Hematopoietic multipotent progenitor cell treated with erythropoietin and hydrocortisone succinate and interleukin-3 and kit ligand, for 17 days (in vitro differentiated cells): ENCODE data around the gene SHOC2.

Experiments used
- DNase-seq: peaks from one replicate; pipeline ENCODE4 v3.0.0-alpha.2; 2015; ENCODE audit warnings: low spot score

The SHOC2 gene

GRCh38 chr10:110919349-110919931, at the start of gene SHOC2:
Gene SHOC2 (plus strand): TSS chr10:110919604. CDS start chr10:110964359, 44,755 bp downstream.
- DNase-seq = no peak

DNA sequence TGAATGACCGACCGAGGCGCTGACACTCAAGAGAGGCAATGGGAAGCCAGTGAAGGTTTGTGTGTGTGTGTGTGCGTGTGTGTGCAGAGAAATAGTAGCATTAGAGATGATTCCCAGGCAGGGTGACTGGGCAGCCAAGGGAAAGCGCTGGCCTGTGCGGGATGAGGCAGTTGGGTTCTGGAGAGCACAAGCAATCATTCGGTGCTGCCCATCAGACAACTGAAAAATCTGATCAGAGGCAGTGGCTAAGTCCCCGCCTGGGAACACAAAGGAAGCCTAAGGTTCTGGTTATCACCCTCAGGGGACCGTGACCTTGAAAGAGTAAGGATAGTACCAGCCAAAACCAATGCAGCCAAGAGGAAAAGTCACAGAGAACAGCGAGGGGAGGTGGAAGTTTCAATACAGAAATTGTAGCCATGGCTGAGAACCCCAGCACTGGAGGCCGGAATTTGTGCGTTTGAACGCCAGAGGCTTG, 48.5 kb upstream of the SHOC2 start:
- DNase-seq = no peak

DNA sequence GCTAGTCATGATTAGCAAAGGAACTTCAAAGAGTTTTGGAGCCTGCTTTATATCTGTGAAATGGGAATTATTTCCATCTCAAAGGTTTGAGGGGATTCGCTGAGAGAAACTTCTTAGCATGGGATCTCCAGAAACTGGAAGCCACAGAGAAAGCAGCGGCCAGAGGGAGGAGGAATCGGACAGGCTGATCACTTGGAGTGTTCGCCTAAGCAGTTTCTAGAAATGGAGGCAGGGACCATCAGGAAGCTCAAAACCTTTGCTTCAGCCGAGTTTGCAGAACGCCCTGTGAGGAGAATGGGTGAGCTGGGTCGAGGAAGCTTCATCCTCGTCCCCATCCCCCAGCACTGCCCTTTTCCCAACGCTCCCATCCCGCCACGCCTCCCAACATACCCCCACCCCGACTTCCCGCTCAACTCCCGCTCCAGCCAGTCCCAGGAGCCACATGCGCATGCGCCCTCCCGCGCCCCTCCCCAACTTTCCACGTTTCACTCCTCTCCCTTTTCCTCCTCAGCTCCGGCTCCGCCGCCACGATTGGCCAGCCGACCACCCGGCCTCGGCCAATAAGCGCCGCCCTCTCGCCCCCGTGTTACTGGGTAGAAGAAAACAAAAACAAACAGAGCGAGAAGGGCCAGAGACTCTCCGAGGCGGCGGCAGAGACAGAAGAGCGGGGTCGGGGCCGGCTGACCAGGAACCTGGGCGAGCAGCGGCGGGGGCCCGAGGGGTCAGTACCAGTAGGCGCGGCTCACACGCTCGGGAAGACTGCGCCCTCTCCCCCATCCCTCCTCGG, 47.9 kb upstream of the SHOC2 start, which contains the start of gene PDCD4:
Gene PDCD4, plus strand, starts transcription at position 631 of the 787 bp plus-strand sequence. CDS start 4,100 bp downstream, outside the sequence.
- DNase-seq = peak; percentile 84

DNA sequence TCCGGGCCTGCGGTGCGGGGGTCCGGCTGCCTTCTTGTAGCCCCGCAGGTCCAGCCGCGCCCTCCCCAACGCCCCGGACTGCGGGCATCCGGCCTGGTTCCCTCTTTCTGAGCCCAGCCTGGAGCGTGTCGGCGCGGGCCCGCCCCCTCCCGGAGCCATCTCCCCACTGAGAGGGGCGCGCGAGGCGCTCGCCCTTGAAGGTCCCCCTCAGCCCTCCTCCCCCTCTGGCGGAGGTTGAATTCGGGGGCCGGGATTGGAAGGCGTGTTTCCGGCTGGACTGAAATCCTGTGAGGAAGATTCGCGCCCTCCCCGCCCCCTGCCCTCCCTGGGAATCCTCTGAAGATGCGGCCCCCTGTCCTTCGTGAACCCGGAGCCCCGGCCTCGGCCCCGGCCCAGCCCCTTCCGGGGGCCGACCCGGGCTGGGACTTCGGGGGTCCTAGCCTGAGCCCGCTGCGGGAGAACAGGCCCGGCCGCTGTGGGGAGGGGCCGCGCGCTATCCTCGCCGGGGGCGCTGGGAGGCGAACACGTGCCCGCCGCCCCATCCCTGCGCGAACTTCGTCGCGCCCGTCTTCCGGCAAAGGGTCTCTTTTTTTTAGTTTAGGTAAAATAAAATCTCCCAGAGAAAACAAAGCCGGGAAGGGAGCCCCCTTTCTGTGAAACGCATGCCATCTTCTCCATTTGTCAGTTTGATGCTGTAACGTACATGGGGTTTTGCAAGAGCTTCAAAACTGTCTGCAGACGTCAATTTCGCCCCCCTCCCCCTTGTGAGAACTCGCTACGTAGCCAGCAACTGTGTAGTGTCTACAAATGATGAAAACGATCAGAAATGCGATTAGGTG, 47.0 kb upstream of the SHOC2 start:
- peak; percentile 59 for DNase-seq

- DNase-seq = peak; percentile 44
Observed at GRCh38 chr10:110872984-110873923, 46.1 kb upstream of the SHOC2 start.

DNA sequence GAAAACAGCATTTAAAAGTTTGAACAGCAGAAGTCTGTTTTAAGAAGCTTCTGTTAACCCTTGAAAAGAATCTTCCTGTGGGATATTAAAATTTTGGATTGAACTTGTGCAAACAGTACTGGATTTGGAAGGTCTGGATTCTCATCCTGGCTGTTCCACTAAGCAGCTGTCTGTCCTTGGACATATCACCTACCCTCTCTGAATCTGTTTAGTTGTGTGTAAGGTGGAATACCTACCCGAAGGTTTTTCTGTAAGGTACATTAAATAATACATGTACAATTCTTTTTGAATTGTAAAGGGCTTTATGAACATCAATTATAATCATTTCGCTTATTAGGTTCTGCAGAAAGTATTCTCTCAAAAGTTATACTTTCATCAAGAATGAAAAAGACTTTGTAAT, 45.5 kb upstream of the SHOC2 start:
- peak; percentile 27 for DNase-seq

DNA sequence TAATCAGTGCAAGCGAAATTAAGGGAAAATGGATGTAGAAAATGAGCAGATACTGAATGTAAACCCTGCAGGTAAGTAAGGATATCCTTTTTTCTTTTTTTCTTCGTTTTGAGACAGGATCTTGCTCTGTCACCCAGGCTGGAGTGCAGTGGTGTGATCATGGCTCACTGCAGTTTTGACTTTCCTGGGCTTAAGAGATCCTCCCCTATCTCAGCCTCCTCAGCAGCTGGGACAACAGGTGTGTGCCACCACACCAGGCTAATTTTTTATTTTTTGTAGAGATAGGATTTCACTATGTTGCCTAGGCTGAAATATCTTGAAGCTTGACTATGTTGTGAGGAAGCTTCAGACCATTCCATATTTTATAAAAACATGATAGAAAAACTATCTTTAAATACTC, 43.4 kb upstream of the SHOC2 start:
- DNase-seq = no peak

- no peak for DNase-seq
Observed at GRCh38 chr10:110876788-110877187, 42.6 kb upstream of the SHOC2 start.

- DNase-seq = no peak
Observed at GRCh38 chr10:110880012-110880411, 39.4 kb upstream of the SHOC2 start.

GRCh38 chr10:110881247-110881646, 38.2 kb upstream of the SHOC2 start:
- DNase-seq = no peak

DNA sequence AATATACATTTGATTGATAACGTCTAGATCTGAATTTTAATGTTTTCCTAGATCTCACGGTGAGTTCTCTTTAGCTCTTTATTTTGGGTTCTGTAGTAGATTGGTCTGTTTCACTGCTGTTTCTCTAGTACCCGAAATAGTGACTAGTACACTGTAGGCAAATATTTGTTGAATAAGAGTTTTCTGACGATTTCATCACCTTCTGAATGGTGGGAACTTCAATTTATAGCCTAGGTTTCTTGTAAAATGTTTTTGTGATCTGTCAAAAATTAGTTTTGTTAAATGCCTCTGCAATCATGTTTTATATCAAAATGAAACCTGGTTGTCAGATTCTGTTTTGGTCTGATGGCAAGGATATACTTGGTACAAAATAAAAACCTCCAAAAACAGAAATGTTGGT, 37.5 kb upstream of the SHOC2 start:
- no peak for DNase-seq

DNA sequence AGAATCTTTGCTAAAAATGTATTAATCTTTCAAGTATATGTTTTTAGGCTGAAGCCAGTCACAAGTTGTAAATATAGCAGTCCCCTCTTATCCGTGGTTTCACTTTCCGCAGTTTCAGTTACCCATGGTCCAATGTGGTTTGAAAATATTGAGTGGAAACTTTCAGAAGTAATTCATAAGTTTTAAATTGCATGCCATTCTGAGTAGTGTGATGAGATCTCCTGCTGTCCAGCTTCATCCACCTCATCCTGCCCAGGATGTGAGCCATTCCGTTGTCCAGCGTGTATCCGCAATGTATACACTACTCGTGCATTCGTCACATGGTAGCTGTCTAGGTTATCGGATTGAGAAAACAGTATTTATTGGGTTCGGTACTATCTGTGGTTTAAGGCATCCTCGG, 35.5 kb upstream of the SHOC2 start:
- DNase-seq = no peak

DNA sequence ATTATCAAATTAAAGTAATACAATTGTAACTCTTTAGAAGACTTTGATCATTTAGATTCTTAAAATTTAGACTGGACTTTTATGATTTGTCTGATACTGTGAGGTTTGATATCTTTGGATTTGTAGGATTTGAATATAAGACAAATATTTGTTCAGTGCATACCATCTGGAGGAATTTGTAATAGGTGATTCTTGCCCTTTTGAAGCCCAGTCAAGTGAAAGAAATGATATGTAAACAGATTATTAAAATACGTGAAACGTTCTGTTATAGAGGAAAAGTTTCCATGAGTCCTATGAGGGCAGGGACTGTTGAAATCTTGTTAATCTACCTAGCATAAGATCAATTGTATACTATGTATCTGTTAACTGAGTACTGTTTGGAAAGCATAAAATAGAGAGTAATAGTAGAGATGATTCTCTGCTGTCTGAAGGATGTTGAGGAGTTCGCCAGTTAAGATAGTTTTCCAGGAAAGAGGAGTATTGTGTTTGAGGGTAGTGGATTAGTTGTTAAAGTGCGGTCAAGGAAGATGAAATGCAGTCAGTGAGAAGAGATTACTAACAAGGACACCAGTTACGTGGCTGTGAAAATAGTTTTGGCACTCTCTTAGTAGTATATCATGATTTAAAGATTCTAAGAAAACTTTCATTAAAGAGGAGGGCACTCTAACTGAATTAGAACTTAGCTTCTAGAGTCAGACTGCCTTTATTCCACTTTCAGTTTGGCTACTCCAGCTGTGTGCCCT, 33.3 kb upstream of the SHOC2 start:
- DNase-seq = no peak

GRCh38 chr10:110887560-110887959, 31.8 kb upstream of the SHOC2 start:
- DNase-seq = no peak

- DNase-seq = no peak
Observed at GRCh38 chr10:110892602-110893288, 26.7 kb upstream of the SHOC2 start.

GRCh38 chr10:110893559-110894179, 25.7 kb upstream of the SHOC2 start:
- peak; percentile 71 for DNase-seq

DNA sequence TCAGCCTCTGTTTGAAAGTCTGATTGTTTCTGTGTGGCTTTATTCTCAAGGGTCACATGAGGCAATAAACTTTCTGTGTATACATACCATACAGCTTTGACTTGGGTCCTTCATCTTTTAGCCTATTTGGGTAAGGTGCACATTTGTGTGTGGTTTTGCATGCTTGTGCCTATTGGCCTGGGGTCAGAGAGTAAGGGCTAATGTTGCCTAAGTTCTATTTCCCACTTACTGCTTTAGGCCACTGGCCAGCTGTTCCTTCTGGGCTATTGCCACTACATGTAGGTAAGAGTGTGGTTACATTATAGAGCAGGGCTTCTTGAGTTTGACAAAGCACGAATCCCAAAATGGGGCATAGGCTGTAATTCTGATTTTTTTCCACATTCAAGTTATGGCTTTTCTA, 22.2 kb upstream of the SHOC2 start:
- DNase-seq = no peak

DNA sequence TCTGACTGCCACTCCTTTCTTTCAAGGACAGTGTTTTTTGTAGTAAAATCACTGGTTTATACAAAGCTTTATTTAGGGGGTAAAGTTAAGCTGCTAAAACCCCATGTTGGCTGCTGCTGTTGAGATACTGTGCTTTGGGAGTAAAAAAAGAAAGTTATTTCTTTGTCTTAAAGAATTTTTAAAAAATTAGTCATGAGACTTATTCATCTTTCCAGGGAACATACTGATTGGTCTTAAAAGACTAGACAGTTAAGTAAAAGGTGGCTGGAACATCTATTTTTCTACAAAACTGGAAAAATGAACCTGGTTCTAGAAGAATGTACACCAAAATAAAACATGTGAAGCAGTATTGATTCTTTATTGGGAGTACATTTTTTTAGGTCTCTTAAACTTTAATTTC, 21.0 kb upstream of the SHOC2 start:
- DNase-seq = no peak

DNA sequence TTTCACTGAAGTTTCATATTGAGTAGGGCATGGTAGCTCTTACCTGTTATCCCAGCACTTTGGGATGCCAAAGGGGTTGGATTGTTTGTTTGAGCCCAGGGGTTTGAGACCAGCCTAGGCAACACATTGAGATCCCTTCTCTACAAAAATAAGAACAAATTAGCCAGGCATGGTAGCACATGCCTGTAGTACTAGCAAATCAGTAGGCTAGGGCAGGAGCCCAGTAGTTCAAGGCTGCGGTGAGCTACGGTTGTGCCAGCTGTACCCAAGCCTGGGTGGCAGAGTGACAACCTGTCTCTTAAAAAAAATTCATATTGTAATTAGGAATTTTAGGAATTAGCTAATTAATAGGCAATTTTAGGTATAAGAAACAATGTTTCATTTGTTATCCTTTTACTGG, 18.4 kb upstream of the SHOC2 start:
- no peak for DNase-seq
